SK-N-SH treated with all-trans-retinoic acid at 6 μM for 48 hours (cell line): ENCODE results near the gene CES3.

Experiments
- ATAC-seq: fragments of 200-7000 bp; cut with Tn5 transposase; 3 replicates; pipeline ENCODE4 v1.9.1; 2020; ENCODE audit warnings: mild to moderate bottlenecking, moderate library complexity
- ARNTL ChIP-seq: fragments of 450-650 bp; formaldehyde crosslinking; IDR thresholded peaks from 2 replicates; pipeline ENCODE4 v1.5.0; 2020; ENCODE audit warnings: low read depth, mild to moderate bottlenecking, moderate library complexity, borderline replicate concordance
- BACH2 ChIP-seq: fragments of 250-450 bp; sonication (Bioruptor Pico); IDR thresholded peaks from 2 replicates; pipeline ENCODE4 v1.9.0; 2021; ENCODE audit warnings: mild to moderate bottlenecking, borderline replicate concordance
- CREB5 ChIP-seq: fragments of 250-450 bp; sonication (Bioruptor Pico); IDR thresholded peaks from 2 replicates; pipeline ENCODE4 v1.5.1; 2020; ENCODE audit warnings: low read depth, mild to moderate bottlenecking, moderate library complexity
- CSDC2 ChIP-seq: fragments of 250-450 bp; sonication (Bioruptor Pico); IDR thresholded peaks from 2 replicates; pipeline ENCODE4 v1.5.0; 2020; ENCODE audit warnings: mild to moderate bottlenecking, moderate library complexity
- CSRNP3 ChIP-seq: fragments of 250-450 bp; sonication (Bioruptor Pico); IDR thresholded peaks from 2 replicates; pipeline ENCODE4 v1.5.1; 2021; ENCODE audit warnings: mild to moderate bottlenecking, moderate library complexity
- GLIS3 ChIP-seq: fragments of 250-450 bp; sonication (Bioruptor Pico); IDR thresholded peaks from 2 replicates; pipeline ENCODE4 v1.5.0; 2020; ENCODE audit warnings: mild to moderate bottlenecking, moderate library complexity
- ISL1 ChIP-seq: fragments of 250-450 bp; sonication (Bioruptor Pico); IDR thresholded peaks from 2 replicates; pipeline ENCODE4 v2.1.2; 2022; ENCODE audit warnings: mild to moderate bottlenecking, moderate library complexity
- OSR1 ChIP-seq: fragments of 250-450 bp; sonication (Bioruptor Pico); IDR thresholded peaks from 2 replicates; pipeline ENCODE4 v1.8.0; 2022; ENCODE audit warnings: moderate library complexity, mild to moderate bottlenecking, inconsistent platforms
- PATZ1 ChIP-seq: fragments of 250-450 bp; sonication (Bioruptor Pico); IDR thresholded peaks from 2 replicates; pipeline ENCODE4 v1.8.0; 2020; ENCODE audit warnings: mild to moderate bottlenecking, moderate library complexity, borderline replicate concordance
- POU6F1 ChIP-seq: fragments of 250-450 bp; sonication (Bioruptor Pico); IDR thresholded peaks from 2 replicates; pipeline ENCODE4 v1.8.0; 2021; ENCODE audit warnings: low read depth, mild to moderate bottlenecking, moderate library complexity, borderline replicate concordance
- PPARA ChIP-seq: fragments of 250-450 bp; sonication (Bioruptor Pico); IDR thresholded peaks from 2 replicates; pipeline ENCODE4 v1.5.0; 2020; ENCODE audit warnings: mild to moderate bottlenecking, borderline replicate concordance
- RARB ChIP-seq: fragments of 250-450 bp; sonication (Bioruptor Pico); IDR thresholded peaks from 2 replicates; pipeline ENCODE4 v1.8.0; 2021; ENCODE audit warnings: mild to moderate bottlenecking, moderate library complexity
- SNAI2 ChIP-seq: fragments of 250-450 bp; sonication (Bioruptor Pico); IDR thresholded peaks from 2 replicates; pipeline ENCODE4 v1.5.0; 2020; ENCODE audit warnings: mild to moderate bottlenecking, moderate library complexity
- TCF4 ChIP-seq: fragments of 250-450 bp; sonication (Bioruptor Pico); IDR thresholded peaks from 2 replicates; pipeline ENCODE4 v1.8.0; 2021; ENCODE audit warnings: mild to moderate bottlenecking, moderate library complexity, borderline replicate concordance
- TOX ChIP-seq: fragments of 250-450 bp; sonication (Bioruptor Pico); IDR thresholded peaks from 2 replicates; pipeline ENCODE4 v1.8.0; 2021; ENCODE audit warnings: mild to moderate bottlenecking, moderate library complexity, borderline replicate concordance
- TSHZ2 ChIP-seq: fragments of 250-450 bp; sonication (Bioruptor Pico); IDR thresholded peaks from 2 replicates; pipeline ENCODE4 v1.5.0; 2020; ENCODE audit warnings: mild to moderate bottlenecking, moderate library complexity
- ZC3H10 ChIP-seq: fragments of 250-450 bp; sonication (Bioruptor Pico); IDR thresholded peaks from 2 replicates; pipeline ENCODE4 v1.5.1; 2021; ENCODE audit warnings: mild to moderate bottlenecking, moderate library complexity
- ZFP3 ChIP-seq: fragments of 250-450 bp; sonication (Bioruptor Pico); IDR thresholded peaks from 2 replicates; pipeline ENCODE4 v1.5.0; 2020; ENCODE audit warnings: mild to moderate bottlenecking, moderate library complexity
- ZFP30 ChIP-seq: fragments of 450-650 bp; formaldehyde crosslinking; IDR thresholded peaks from 2 replicates; pipeline ENCODE4 v1.5.0; 2022; ENCODE audit warnings: mild to moderate bottlenecking, moderate library complexity
- ZNF565 ChIP-seq: fragments of 450-650 bp; formaldehyde crosslinking; conservative IDR thresholded peaks from 2 replicates; pipeline ENCODE4 v1.5.0; 2020; ENCODE audit warnings: low read depth, mild to moderate bottlenecking, moderate library complexity
- ZNF70 ChIP-seq: fragments of 450-650 bp; formaldehyde crosslinking; IDR thresholded peaks from 2 replicates; pipeline ENCODE4 v1.5.0; 2020; ENCODE audit warnings: mild to moderate bottlenecking, moderate library complexity
- ZNF8 ChIP-seq: fragments of 450-650 bp; formaldehyde crosslinking; IDR thresholded peaks from 2 replicates; pipeline ENCODE4 v1.5.0; 2020; ENCODE audit warnings: mild to moderate bottlenecking, moderate library complexity

CES3 gene

GRCh38 chr16:67013233-67013822, 52.3 kb downstream of the CES3 start:
- ATAC-seq, result no peak
- no peak for TF ChIP-seq GLIS3 (CRISPR knock-in tag)
- no peak for TF ChIP-seq ZFP3
- no peak for TF ChIP-seq ARNTL (CRISPR knock-in tag)
- no peak for TF ChIP-seq POU6F1
- TF ChIP-seq ZNF565, result no peak
- no peak for TF ChIP-seq CSDC2 (CRISPR knock-in tag)
- TF ChIP-seq ZNF70 (CRISPR knock-in tag), result no peak
- no peak for TF ChIP-seq TSHZ2 (CRISPR knock-in tag)
- TF ChIP-seq ISL1 (CRISPR knock-in tag), result no peak
- TF ChIP-seq TOX (CRISPR knock-in tag), result no peak
- no peak for TF ChIP-seq BACH2 (CRISPR knock-in tag)
- TF ChIP-seq OSR1 (CRISPR knock-in tag), result no peak
- no peak for TF ChIP-seq CSRNP3 (CRISPR knock-in tag)
- TF ChIP-seq CREB5 (CRISPR knock-in tag), result no peak
- no peak for TF ChIP-seq PATZ1 (CRISPR knock-in tag)
- TF ChIP-seq PPARA (CRISPR knock-in tag), result no peak
- TF ChIP-seq ZNF8 (CRISPR knock-in tag), result no peak
- TF ChIP-seq ZC3H10 (CRISPR knock-in tag), result no peak
- TF ChIP-seq ZFP30 (CRISPR knock-in tag), result no peak
- TF ChIP-seq TCF4 (CRISPR knock-in tag), result no peak
- TF ChIP-seq, all 23 proteins: peak for 0

GRCh38 chr16:67013823-67014633, 53.0 kb downstream of the CES3 start:
- peak; percentile 61 for ATAC-seq
- no peak for TF ChIP-seq RARB (CRISPR knock-in tag)
- TF ChIP-seq ZNF565, result no peak
- TF ChIP-seq ZC3H10 (CRISPR knock-in tag), result no peak
- no peak for TF ChIP-seq OSR1 (CRISPR knock-in tag)
- no peak for TF ChIP-seq ZNF8 (CRISPR knock-in tag)
- no peak for TF ChIP-seq ZFP3
- TF ChIP-seq POU6F1, result no peak
- TF ChIP-seq SNAI2, result no peak
